Peyer's patch (tissue), 4 donors: Measurements from ENCODE around the gene FAM229B.

Experiments used
- POLR2A ChIP-seq, 2 donors: fragments of 450-650 bp; IDR thresholded peaks; one replicate each; pipeline ENCODE4 v1.5.1; 2017; ENCODE audit warnings: antibody characterized with exemption in 2 of 2, mild to moderate bottlenecking in 2 of 2, moderate library complexity in 2 of 2
- TF ChIP-seq, protein P1 (sequence below), 6 experiments: fragments of 450-650 bp in 4 of 6; fragments of 200-600 bp in 2 of 6; sonication (generic) in 1 of 6; IDR thresholded peaks; one replicate each; pipeline ENCODE4 v1.5.1; 2017 to 2019; ENCODE audit warnings: antibody characterized with exemption in 6 of 6, mild to moderate bottlenecking in 3 of 6, moderate library complexity in 1 of 6

- TF ChIP-seq, protein P1, sequence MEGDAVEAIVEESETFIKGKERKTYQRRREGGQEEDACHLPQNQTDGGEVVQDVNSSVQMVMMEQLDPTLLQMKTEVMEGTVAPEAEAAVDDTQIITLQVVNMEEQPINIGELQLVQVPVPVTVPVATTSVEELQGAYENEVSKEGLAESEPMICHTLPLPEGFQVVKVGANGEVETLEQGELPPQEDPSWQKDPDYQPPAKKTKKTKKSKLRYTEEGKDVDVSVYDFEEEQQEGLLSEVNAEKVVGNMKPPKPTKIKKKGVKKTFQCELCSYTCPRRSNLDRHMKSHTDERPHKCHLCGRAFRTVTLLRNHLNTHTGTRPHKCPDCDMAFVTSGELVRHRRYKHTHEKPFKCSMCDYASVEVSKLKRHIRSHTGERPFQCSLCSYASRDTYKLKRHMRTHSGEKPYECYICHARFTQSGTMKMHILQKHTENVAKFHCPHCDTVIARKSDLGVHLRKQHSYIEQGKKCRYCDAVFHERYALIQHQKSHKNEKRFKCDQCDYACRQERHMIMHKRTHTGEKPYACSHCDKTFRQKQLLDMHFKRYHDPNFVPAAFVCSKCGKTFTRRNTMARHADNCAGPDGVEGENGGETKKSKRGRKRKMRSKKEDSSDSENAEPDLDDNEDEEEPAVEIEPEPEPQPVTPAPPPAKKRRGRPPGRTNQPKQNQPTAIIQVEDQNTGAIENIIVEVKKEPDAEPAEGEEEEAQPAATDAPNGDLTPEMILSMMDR (IDR thresholded peaks at IDR 0.05), result no peak
- TF ChIP-seq POLR2A (IDR thresholded peaks at IDR 0.05), result no peak
Observed at GRCh38 chr6:112062966-112063365, 24.4 kb upstream of the FAM229B start.
